OCI-LY7 (cell line): Measurements from ENCODE around the gene RAB24. TPM values are rescaled to one million over a fixed set of nuclear protein-coding genes. Genes with fewer than 3 reads are reported as not detected.

Experiments
- BruUV-seq: library from RNA; stranded (reverse); fragments of 400-500 nt; replicated peaks from 2 replicates; lab custom pipeline; 2021; lab: Mats Ljungman, UMichigan
- CTCF ChIA-PET: fragments of 300-600 bp; sonication (Branson Sonifier 250); formaldehyde crosslinking; loops from one replicate; lab custom pipeline; 2022; ENCODE audit warnings: antibody characterized with exemption; ENCODE audit not compliant: unreplicated experiment; lab: Charles Lee
- POLR2A ChIA-PET: fragments of 300-600 bp; sonication (Branson Sonifier 250); formaldehyde crosslinking; loops from one replicate; lab custom pipeline; 2022; ENCODE audit warnings: antibody characterized with exemption; lab: Charles Lee
- DNase-seq: peaks from one replicate; pipeline ENCODE4 v3.0.0-alpha.2; 2015; ENCODE audit warnings: low spot score
- H2AFZ ChIP-seq: fragments of 200-600 bp; sonication (generic), shearing (Covaris generic); 2 replicates; pipeline ENCODE4 v1.6.1; 2014; ENCODE audit warnings: mild to moderate bottlenecking, antibody characterized with exemption, low read length, moderate library complexity
- H3K27ac ChIP-seq: fragments of 200-600 bp; sonication (generic); 2 replicates; pipeline ENCODE4 v1.5.1; 2014; ENCODE audit warnings: mixed run types, low read depth, mild to moderate bottlenecking, moderate library complexity, low read length, inconsistent platforms; ENCODE audit not compliant: poor library complexity, severe bottlenecking
- H3K36me3 ChIP-seq: fragments of 200-600 bp; sonication (generic); 2 replicates; pipeline ENCODE4 v1.6.1; 2014; ENCODE audit warnings: mild to moderate bottlenecking, antibody characterized with exemption, low read length, moderate library complexity, mixed read lengths; ENCODE audit not compliant: insufficient read depth
- H3K4me1 ChIP-seq: fragments of 200-600 bp; sonication (generic); 2 replicates; pipeline ENCODE4 v1.5.1; 2014; ENCODE audit warnings: mild to moderate bottlenecking, low read length; ENCODE audit not compliant: insufficient read depth, poor library complexity, severe bottlenecking
- H3K4me2 ChIP-seq: fragments of 200-600 bp; sonication (generic); 2 replicates; pipeline ENCODE4 v1.6.1; 2014; ENCODE audit warnings: mild to moderate bottlenecking, low read length
- H3K4me3 ChIP-seq: fragments of 200-600 bp; sonication (generic); 2 replicates; pipeline ENCODE4 v1.5.1; 2014; ENCODE audit warnings: mild to moderate bottlenecking, low read depth, low read length; ENCODE audit not compliant: poor library complexity, severe bottlenecking
- H3K79me2 ChIP-seq: fragments of 200-600 bp; sonication (generic); 2 replicates; pipeline ENCODE4 v1.6.1; 2016; ENCODE audit warnings: low read depth, mild to moderate bottlenecking, low read length, moderate library complexity, mixed read lengths; ENCODE audit not compliant: insufficient read depth
- H3K9me2 ChIP-seq: fragments of 200-600 bp; sonication (generic); 2 replicates; pipeline ENCODE4 v1.6.1; 2016; ENCODE audit warnings: mild to moderate bottlenecking, low read length, mixed read lengths; ENCODE audit not compliant: insufficient read depth
- H3K9me3 ChIP-seq: fragments of 200-600 bp; sonication (generic); 2 replicates; pipeline ENCODE4 v1.6.1; 2014; ENCODE audit warnings: mild to moderate bottlenecking, mixed run types, low read length, mixed read lengths
- H4K20me1 ChIP-seq: fragments of 200-600 bp; sonication (generic); 2 replicates; pipeline ENCODE4 v1.6.1; 2014; ENCODE audit warnings: mild to moderate bottlenecking, antibody characterized with exemption, low read length, moderate library complexity, mixed read lengths; ENCODE audit not compliant: insufficient read depth
- EZH2phosphoT487 ChIP-seq: fragments of 200-600 bp; sonication (generic); IDR thresholded peaks from 2 replicates; pipeline ENCODE4 v1.6.1; 2018; ENCODE audit warnings: low read depth, borderline replicate concordance, mild to moderate bottlenecking, mixed run types, antibody characterized with exemption, low read length, moderate library complexity, mixed read lengths
- intact Hi-C: fragments of 100-400 bp; cut with micrococcal nuclease; formaldehyde crosslinking; loops from one replicate; pipeline ENCODE4 v1.10.0; 2022; ENCODE audit not compliant: unreplicated experiment
- total RNA-seq, 2 experiments: library from RNA; depleted of rRNA in 1 of 2; stranded (reverse); fragments of >200 nt in 1 of 2; shearing (Covaris generic) in 1 of 2; gene quantifications; 2 replicates each; pipeline ENCODE4 v1.2.3, GENCODE V29; 2014 to 2022
- TF ChIP-seq, protein P1 (sequence below): fragments of 200-600 bp; sonication (generic); conservative IDR thresholded peaks from 2 replicates; pipeline ENCODE4 v1.5.1; 2014; ENCODE audit warnings: mild to moderate bottlenecking, antibody characterized with exemption, low read length, moderate library complexity, mixed read lengths

The RAB24 gene
- total RNA-seq, 2 experiments from 2014 or later: 25.8 to 36.1 TPM

DNA sequence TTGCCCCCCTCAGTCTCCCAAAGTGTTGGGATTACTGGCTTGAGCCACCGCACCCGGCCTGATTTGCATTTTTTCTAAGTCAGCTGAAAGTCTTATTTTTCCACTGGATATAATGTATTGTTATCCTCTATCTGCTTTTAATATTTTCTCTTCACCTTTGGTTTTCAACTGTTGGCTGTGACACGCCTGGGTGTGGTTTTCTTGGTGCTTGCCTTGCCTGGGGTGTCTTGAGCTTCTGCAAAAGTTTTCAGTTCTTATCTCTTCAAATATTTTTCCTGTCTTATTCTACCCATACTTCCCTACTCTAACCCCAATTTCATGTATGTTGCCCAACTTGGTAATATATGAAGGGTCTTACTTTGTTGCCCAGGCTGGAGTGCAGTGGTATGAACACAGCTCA is 12.5 kb upstream of the RAB24 start:
- TF ChIP-seq, protein P1, sequence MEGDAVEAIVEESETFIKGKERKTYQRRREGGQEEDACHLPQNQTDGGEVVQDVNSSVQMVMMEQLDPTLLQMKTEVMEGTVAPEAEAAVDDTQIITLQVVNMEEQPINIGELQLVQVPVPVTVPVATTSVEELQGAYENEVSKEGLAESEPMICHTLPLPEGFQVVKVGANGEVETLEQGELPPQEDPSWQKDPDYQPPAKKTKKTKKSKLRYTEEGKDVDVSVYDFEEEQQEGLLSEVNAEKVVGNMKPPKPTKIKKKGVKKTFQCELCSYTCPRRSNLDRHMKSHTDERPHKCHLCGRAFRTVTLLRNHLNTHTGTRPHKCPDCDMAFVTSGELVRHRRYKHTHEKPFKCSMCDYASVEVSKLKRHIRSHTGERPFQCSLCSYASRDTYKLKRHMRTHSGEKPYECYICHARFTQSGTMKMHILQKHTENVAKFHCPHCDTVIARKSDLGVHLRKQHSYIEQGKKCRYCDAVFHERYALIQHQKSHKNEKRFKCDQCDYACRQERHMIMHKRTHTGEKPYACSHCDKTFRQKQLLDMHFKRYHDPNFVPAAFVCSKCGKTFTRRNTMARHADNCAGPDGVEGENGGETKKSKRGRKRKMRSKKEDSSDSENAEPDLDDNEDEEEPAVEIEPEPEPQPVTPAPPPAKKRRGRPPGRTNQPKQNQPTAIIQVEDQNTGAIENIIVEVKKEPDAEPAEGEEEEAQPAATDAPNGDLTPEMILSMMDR: no peak
- no peak for TF ChIP-seq EZH2phosphoT487
- intact Hi-C loops: no loop called here
- Histone ChIP-seq H3K27ac (no peak overlapping the region), H3K4me3 (no peak overlapping the region), H4K20me1 (no peaks in the 10 kb centered on the region), H2AFZ (no peak overlapping the region), H3K9me2 (no peaks in the 10 kb centered on the region), H3K4me2 (no peak overlapping the region), H3K36me3 (peaks cover 6% of the 10 kb centered on the region; the same call in 1 of the 2 replicates), H3K79me2 (peaks cover 5% of the 10 kb centered on the region; the same call in 1 of the 2 replicates), H3K4me1 (peaks cover 16% of the 10 kb centered on the region), H3K9me3 (no peaks in the 10 kb centered on the region)
- no peak for DNase-seq
- ChIA-PET CTCF (interaction anchor here (0.6 kb wide), 1 partner anchor 36 kb away, joined by 3 read pairs; no protein-coding TSS in a partner anchor), POLR2A (interaction anchor here (0.6 kb wide), 1 partner anchor 88 kb away, joined by 3 read pairs; no protein-coding TSS in a partner anchor)
- BruUV-seq: no TSS peak

DNA sequence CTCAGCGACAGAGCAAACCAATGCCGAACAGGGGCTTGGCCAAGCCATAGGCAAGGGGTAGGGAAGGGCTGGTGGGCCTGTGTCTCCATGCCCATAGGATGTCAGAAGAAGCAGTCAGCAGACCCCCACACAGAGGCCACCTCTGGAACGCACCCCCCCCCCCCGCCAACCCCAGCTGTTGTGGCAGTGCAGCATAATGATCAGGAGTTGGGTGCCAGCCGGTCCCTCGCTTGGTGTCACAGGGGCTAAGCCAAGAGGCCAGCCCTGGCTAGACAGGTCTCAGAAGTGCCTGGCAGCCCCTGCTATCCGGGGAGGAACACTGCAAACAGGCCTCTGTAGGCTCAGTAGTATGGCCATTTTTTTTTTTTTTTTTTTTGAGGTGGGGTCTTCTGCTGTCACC is 11.9 kb upstream of the RAB24 start:
- Histone ChIP-seq H3K4me3 (no peak overlapping the region), H3K4me1 (peaks cover 21% of the 10 kb centered on the region), H3K9me3 (no peaks in the 10 kb centered on the region), H3K9me2 (no peaks in the 10 kb centered on the region), H2AFZ (no peak overlapping the region), H3K36me3 (peaks cover 8% of the 10 kb centered on the region), H3K27ac (no peak overlapping the region), H3K79me2 (peaks cover 11% of the 10 kb centered on the region; the same call in 1 of the 2 replicates), H3K4me2 (no peak overlapping the region), H4K20me1 (peaks cover 3% of the 10 kb centered on the region; the same call in 1 of the 2 replicates)
- intact Hi-C loops: no loop called here
- CTCF ChIA-PET: no interaction called here
- BruUV-seq: no TSS peak
- DNase-seq: no peak
- POLR2A ChIA-PET: interaction anchor here (0.5 kb wide), 1 partner anchor 57 kb away, joined by 3 read pairs; no protein-coding TSS in a partner anchor
- TF ChIP-seq, protein P1: no peak
- TF ChIP-seq EZH2phosphoT487: no peak
